ENCODE data around the gene CNR2.
"Not testable (repeated sequence)": the region's sequence is repeated elsewhere in the genome, so short reads cannot be mapped to it uniquely, and the experiment has no call there.

The CNR2 gene

DNA sequence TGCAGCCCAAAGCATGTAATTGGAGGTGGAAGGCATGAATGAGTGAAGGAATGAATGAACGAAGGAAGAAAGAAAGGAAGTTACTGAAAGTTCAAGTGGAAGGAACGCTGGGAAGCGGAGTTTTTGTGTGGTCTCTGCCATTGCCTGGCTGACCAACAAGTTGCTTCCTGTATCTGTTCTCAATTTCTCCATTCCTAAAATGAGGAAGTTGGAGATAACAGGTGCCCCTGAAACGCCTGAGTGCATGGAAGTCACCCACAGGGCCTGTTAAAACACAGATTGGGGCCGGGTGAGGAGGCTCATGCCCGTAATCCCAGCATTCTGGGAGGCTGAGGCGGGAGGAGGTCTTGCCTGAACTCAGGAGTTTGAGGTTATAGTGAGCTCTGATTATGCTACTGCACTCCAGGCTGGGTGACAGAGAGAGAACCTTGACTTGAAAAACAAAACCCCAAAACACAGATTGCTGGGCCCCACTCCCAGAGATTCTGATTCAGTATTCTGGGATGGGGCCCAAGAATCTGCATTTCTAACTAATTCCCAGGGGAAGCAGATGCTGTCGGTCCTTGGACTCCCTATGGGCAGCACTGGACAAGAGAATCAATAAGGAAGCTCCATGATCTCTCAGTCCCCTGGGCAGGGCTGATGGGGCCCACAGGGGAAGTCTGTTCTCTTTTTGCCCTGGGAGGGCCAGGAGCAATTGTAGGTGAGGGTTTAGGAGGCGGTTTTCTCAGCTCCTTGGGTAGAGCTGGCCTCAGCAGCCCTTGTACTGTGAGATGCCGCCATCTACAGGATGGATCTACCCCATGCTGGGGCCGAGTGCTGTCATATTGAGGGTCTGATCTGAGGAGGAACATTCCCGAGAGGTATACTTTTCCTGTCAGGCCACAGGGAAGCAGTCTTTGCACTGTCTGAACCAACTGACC lies 3.3 kb upstream of the CNR2 start:
- DNase-seq: no peak

GRCh38 chr1:23915466-23915865 lies 2.3 kb upstream of the CNR2 start:
- no peak for DNase-seq

GRCh38 chr1:23914921-23915320 lies 1.8 kb upstream of the CNR2 start:
- no peak for DNase-seq

GRCh38 chr1:23911921-23912320 lies 1.2 kb downstream of the CNR2 start:
- no peak for DNase-seq

- DNase-seq: no peak
Measured at GRCh38 chr1:23910553-23911246, 2.5 kb downstream of the CNR2 start.

- DNase-seq: no peak
Measured at GRCh38 chr1:23910144-23910543, 3.0 kb downstream of the CNR2 start.

GRCh38 chr1:23909412-23909811 lies 3.8 kb downstream of the CNR2 start:
- no peak for DNase-seq

DNA sequence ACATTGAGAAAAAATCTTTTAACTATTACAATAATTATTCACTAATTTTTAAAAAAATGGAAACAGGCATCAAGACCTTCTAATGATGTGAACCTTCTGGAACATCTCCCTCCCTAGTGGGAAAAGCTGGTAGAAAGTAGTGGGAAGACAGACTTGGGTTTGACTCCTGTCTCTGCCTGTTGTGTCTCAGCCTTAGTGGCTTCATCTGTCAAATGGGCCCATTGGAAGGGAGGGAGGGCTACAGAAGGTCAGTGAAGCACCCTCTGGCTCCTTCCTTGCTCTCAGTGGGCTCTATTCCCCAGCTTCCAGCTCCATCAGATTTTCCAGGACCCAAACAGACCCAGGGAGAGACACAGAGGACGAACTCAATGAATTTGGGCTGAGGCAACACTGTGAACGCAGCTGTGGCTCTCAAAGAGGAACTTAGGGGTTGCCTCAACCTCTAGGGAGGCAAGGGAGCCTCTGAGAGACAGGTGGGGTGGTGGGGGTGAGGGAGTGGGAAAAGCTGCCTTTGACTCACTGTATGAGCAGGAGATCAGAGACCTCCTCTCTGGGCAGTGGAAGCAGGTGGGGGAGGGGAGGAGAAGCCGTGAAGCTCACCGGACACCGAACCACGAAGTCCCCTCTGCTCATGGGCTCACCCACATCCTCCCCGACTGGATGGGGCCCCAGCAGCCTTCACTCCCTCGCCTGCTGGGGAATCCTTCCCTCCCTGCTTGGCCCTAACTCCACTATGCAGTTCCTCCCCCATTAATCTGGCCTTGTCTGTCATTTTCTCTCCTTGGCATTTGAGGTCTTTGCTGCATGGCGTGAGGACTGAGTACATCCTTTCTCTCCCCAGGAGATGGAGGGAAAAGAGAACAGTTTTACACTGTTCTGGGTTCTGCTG lies 4.5 kb downstream of the CNR2 start:
- no peak for DNase-seq

GRCh38 chr1:23906731-23907130 lies 6.4 kb downstream of the CNR2 start:
- DNase-seq: no peak

GRCh38 chr1:23905461-23906025 lies 7.6 kb downstream of the CNR2 start:
- no peak for DNase-seq

- no peak for DNase-seq
Measured at GRCh38 chr1:23904748-23905357, 8.3 kb downstream of the CNR2 start.

GRCh38 chr1:23903754-23904153 lies 9.4 kb downstream of the CNR2 start:
- DNase-seq: no peak

- DNase-seq: no peak
Measured at GRCh38 chr1:23902321-23903278, 10.6 kb downstream of the CNR2 start.

GRCh38 chr1:23900017-23900416 lies 13.1 kb downstream of the CNR2 start:
- not testable (repeated sequence) for DNase-seq

- no peak for DNase-seq
Measured at GRCh38 chr1:23899070-23899469, 14.1 kb downstream of the CNR2 start.

DNA sequence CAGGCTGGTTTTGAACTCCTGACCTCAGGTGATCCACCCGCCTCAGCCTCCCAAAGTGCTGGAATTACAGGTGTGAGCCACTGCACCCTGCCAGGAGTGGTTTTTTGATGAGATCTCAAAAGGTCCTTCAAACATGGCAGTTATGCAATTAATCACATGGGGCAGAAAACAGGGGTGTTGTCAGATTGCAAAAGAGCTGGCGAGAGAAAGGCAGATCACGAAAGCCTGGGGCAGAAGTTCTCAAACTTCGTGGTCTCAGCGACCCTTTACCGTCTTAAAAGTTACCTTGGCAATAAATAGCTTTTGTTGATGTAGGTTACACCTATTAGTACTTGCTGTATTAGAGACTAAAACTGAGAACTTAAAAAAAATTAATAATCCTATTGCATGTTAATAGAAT lies 16.1 kb downstream of the CNR2 start:
- no peak for DNase-seq

- no peak for DNase-seq
Measured at GRCh38 chr1:23896491-23896890, 16.7 kb downstream of the CNR2 start.

DNA sequence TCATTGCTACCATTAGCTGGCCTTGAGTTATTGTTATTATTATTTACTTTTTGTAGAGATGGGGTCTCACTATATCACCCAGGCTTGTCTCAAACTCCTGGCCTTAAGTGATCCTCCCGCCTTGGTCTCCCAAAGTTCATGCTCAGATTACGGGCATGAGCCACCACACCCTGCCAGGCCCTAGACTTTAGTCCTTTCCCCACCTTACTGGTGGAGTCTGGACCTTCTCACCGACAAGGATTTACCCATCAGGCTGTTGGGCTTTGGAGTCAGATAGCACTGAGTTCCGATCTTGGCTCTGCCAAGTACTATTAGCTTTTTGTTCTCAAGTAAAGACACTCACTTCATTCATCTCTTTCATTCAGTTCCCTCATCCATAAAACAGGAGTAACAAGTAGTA lies 17.2 kb downstream of the CNR2 start:
- no peak for DNase-seq

DNA sequence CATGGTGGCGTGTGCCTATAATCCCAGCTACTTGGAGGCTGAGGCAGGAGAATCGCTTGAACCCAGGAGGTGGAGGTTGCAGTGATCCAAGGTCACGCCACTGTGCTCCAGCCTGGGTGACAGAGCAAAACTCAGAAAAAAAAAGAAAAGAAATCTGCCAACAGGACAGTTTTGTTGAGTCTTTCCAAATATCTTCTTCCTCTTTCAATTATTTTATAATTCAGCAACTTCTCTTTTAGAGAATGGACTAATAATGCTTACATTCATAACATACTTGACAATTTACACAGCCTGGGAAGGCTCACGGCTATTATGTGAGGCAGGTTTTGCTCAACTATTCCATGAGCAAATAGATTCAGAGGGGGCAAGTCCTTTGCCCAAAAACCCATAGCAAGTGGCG lies 18.1 kb downstream of the CNR2 start:
- no peak for DNase-seq

- DNase-seq: no peak
Measured at GRCh38 chr1:23889074-23889473, 24.1 kb downstream of the CNR2 start.

- no peak for DNase-seq
Measured at GRCh38 chr1:23885222-23885621, 27.9 kb downstream of the CNR2 start.

Data from NCI-H748 treated with DMSO at 0.1 percent for 48 hours (cell line).